ENCODE results near the gene RASAL2.

DNA sequence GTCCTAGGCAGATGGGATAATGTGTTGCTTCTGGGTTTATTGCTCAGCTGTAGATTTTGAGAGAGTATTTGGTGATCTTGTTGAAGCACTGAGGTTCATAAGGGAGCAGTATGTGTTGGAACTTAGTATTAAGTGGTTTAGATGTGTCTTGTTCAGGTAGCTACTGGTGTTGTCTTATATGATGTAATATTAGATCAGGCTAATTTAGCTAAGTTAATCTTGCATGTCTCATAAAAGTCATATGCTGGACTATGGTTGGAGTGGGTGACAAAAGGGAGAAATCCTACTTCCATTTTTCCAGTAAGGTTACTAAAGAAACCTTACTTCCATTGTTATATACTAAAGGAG lies 206.4 kb downstream of the RASAL2 start:
- TF ChIP-seq, protein P1, sequence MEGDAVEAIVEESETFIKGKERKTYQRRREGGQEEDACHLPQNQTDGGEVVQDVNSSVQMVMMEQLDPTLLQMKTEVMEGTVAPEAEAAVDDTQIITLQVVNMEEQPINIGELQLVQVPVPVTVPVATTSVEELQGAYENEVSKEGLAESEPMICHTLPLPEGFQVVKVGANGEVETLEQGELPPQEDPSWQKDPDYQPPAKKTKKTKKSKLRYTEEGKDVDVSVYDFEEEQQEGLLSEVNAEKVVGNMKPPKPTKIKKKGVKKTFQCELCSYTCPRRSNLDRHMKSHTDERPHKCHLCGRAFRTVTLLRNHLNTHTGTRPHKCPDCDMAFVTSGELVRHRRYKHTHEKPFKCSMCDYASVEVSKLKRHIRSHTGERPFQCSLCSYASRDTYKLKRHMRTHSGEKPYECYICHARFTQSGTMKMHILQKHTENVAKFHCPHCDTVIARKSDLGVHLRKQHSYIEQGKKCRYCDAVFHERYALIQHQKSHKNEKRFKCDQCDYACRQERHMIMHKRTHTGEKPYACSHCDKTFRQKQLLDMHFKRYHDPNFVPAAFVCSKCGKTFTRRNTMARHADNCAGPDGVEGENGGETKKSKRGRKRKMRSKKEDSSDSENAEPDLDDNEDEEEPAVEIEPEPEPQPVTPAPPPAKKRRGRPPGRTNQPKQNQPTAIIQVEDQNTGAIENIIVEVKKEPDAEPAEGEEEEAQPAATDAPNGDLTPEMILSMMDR (IDR thresholded peaks at IDR 0.05) = no peak
- TF ChIP-seq POLR2A (IDR thresholded peaks at IDR 0.05) = no peak

Data from adrenal gland (tissue), 5 donors.